HG03060 (cell line): ENCODE data around the gene RAB7A.

Experiments used
- ATAC-seq: cut with Tn5 transposase; IDR thresholded peaks from one replicate; pipeline ENCODE4 v1.9.1; 2021; ENCODE audit warnings: low read depth, moderate number of reproducible peaks; ENCODE audit not compliant: unreplicated experiment

Gene RAB7A

GRCh38 chr3:128846486-128846891 lies 120.5 kb downstream of the RAB7A start:
- ATAC-seq, result no peak

- ATAC-seq, result no peak
Measured at GRCh38 chr3:128847666-128848370, 121.8 kb downstream of the RAB7A start.

DNA sequence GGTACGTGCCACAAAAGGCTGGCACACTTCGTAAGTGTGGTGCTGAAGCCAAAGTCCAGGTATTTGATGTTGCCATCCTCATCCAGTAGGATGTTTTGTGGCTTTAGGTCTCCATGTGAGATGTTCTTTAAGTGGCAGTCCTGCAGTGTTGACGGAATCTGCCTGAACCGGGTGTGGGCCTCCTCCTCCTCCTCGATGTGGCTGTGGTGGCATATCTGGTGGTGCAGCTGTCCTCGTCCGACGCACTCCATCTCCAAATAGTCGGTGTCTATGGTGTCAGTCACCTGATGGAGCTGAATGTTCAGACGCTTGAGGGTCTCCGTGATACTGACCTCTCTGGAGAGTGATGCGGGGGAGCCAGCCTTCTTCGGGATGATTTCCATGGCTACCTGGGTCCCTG lies 123.0 kb downstream of the RAB7A start:
- ATAC-seq, result no peak

DNA sequence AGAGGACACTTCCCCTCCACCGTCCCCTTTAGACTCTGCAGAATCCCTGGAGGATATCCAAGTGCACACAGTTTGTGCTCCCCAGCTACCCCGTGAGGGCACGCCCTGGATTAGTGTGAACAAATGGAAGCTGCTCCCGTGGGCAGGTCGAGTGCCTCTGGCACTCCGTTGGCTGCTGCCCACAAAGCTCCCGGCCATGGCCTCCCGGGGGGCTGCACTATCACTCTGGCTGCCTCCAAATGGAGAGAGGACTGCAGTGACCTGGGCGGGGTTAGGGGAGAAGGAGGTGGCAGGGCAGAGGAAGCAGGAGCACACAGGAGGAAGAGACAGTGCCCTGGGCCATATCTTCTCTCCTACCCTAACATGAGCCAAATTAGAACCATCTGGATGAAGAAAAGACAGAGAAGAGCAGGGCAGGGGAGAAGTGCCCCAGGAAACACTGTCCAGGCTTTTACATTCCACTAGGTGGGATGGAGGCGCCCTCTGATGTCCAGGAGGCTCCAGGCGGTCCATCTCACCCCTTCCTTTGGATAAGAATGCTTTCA lies 124.0 kb downstream of the RAB7A start:
- no peak for ATAC-seq

GRCh38 chr3:128850544-128850943 lies 124.6 kb downstream of the RAB7A start:
- no peak for ATAC-seq

DNA sequence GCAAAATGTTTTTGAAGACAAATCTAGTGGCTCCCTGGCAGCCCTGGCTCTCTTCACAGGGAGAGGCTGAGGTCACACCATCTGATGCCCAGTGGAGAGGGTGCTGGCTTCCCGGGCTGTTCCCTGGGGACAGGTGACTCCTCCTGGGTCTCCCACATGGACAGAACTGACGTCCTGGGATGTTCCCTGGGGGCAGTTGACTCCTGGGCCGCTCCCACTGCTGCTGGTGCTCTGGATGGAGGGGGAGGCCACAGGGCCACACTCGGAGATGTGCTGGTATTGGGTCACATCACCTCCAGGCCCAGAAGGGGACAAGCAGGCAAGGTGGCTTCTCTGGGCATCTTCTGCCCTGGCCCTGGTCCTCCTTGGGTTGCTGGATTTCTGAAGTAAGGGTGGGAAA lies 125.6 kb downstream of the RAB7A start:
- no peak for ATAC-seq

GRCh38 chr3:128853826-128854225 lies 127.8 kb downstream of the RAB7A start:
- no peak for ATAC-seq

GRCh38 chr3:128854475-128854874 lies 128.5 kb downstream of the RAB7A start:
- no peak for ATAC-seq

- ATAC-seq, result no peak
Measured at GRCh38 chr3:128855569-128855968, 129.6 kb downstream of the RAB7A start.

GRCh38 chr3:128858167-128858566 lies 132.2 kb downstream of the RAB7A start:
- no peak for ATAC-seq

- ATAC-seq, result no peak
Measured at GRCh38 chr3:128859630-128860029, 133.6 kb downstream of the RAB7A start.

DNA sequence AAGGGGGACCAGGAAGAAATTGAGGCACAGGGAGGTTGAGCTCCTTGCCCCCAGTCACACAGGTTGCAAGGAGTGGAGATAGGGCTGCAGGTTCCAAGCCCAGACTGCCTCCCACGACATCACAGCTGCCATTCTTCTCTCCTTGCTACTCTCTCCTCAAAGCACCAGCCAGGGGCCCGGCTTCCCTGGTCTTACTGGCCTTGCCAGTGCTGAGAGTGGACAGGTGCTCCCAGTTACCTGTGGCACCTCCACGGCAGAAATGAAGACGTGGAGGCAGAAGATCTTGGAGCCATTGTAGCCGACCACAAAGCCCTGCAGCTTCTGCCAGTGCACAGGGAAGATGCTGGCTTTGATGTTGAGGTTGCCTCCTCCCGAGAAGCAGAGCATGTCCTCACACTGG lies 135.5 kb downstream of the RAB7A start:
- ATAC-seq, result no peak

DNA sequence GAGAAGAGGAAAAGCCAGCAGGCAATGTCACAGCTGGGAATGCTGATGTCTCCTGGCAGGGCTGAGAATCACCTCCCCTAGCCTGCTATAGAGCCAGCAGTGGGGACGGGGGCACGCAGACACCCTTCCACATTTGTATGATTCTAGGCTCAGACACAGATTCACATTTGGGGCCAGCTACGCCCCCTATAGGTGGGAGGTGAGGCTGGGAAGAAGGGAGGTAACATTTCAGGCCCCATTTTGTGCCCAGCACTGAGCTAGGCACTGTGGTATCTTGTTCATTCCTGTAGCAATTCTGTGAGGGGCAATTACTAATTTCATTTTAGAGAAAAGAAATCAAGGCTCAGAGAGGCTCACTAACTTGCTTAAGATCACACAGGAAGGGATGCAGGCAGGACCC lies 137.6 kb downstream of the RAB7A start:
- no peak for ATAC-seq
